GM13977 (cell line): ENCODE measurements around the gene PAPPA.

Experiments
- DNase-seq: peaks from one replicate; pipeline ENCODE4 v3.0.0; 2012; ENCODE audit warnings: low spot score
- CTCF ChIP-seq: IDR thresholded peaks from 2 replicates; pipeline ENCODE4 v1.5.1; 2012; ENCODE audit warnings: mild to moderate bottlenecking, control low read depth; ENCODE audit not compliant: insufficient read depth; ENCODE audit errors: extremely low read depth, missing control alignments
- in situ Hi-C: fragments of 300-500 bp; cut with MboI; formaldehyde crosslinking; loops from one replicate; pipeline ENCODE4 v1.12.0; 2022; ENCODE audit warnings: low sequenced_read_pairs, low pct_unique_long_range_greater_than_20kb, mixed read lengths, inconsistent platforms; ENCODE audit not compliant: unreplicated experiment

PAPPA gene

GRCh38 chr9:116234081-116234480 is 80.5 kb downstream of the PAPPA start:
- no peak for DNase-seq
- TF ChIP-seq CTCF, result no peak
- in situ Hi-C loops, result no loop called here

- no peak for TF ChIP-seq CTCF
These were observed 83.4 kb downstream of the PAPPA start for GRCh38 chr9:116236979-116237378.

DNA sequence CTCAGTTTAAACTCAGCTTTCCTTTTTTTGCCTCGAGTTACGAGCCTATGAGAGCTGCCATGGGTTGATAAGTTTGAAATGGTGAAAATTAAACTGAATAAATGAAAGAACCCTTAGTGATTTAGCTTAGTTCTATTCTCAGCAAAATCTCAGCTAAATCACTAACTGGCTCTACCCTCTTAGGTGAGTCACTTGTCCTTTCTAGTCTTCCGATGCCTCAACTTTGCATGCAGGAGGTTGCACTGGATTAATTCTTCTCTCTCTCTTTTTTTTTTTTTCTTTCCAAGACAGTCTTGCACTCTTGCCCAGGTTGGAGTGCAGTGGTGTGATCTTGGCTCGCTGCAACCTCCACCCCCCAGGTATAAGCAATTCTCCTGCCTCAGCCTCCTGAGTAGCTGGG is 83.9 kb downstream of the PAPPA start:
- no peak for DNase-seq
- TF ChIP-seq CTCF, result no peak
- in situ Hi-C loops, result no loop called here

More at GRCh38 chr9:116236979-116237378, 83.4 kb downstream of the PAPPA start:
- DNase-seq, result no peak
- in situ Hi-C loops, result no loop called here

GRCh38 chr9:116238225-116238624 is 84.6 kb downstream of the PAPPA start:
- no peak for TF ChIP-seq CTCF
- DNase-seq, result no peak
- in situ Hi-C loops, result no loop called here

DNA sequence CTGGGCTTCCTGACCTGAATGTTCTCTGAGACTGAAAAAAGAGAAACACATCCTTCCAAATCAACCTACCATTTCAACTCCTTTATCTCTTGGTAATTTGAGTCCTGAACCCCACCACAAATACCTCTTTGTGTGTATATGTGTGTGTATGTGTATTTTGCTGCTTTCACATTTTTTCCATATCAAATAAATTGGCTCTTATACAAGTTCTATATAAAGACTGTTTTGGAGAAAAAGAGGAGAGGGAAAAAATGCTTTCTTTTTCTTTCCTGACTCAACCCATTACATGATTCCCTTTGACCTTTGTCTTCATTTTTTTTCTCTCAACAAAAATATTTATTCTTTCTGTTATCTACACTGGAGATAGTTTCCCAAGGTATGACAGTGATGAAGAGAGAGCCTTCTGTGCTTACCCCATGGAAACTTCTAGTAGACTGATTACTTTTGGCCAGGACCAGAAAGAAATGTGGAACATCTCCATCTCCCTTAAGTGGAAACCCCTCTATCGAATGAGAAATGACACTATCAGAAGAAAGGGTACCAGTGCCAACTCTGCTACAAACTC is 85.3 kb downstream of the PAPPA start:
- in situ Hi-C loops, result no loop called here
- DNase-seq, result no peak
- TF ChIP-seq CTCF, result no peak

DNA sequence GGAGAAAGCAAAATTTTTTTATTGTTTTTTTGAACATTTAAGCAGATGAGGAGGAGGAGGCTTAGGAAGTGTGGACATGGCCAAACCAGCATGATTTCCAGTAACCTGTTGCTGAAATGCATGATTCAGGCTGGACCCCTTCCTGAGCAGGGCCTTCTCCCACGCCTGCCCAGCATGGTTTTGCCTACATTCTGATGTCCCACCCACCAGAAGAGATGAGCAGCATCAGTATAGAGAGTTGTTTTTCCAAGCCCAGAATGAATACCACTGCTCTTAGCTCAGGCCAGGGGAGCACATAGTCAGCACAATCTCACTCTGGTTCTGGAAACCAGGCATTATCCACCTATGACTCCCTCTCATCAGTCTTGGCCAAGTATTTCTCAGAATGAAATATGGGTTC is 90.1 kb downstream of the PAPPA start:
- in situ Hi-C loops, result no loop called here
- DNase-seq, result no peak
- TF ChIP-seq CTCF, result no peak

GRCh38 chr9:116247284-116247683 is 93.7 kb downstream of the PAPPA start:
- TF ChIP-seq CTCF, result no peak
- in situ Hi-C loops, result no loop called here
- no peak for DNase-seq
